ENCODE measurements around the gene LHX3.

LHX3 gene

GRCh38 chr9:136156209-136157120, 48.5 kb downstream of the LHX3 start:
- no peak overlapping the region for H2BK12ac ChIP-seq (ENCODE audit: low read length)
- H3K27me3 ChIP-seq (ENCODE audit: insufficient read depth, low read length), result no peaks in the 10 kb centered on the region
- H3K4me3 ChIP-seq (ENCODE audit: low read depth, low read length), result no peak overlapping the region
- H3K18ac ChIP-seq (ENCODE audit: low read length), result no peak overlapping the region
- H2BK120ac ChIP-seq (ENCODE audit: insufficient read depth, low read length, poor library complexity), result no peak overlapping the region
- H3K14ac ChIP-seq (ENCODE audit: low read length), result no peak overlapping the region
- H4K91ac ChIP-seq (ENCODE audit: low read depth, low read length), result no peak overlapping the region
- no peak overlapping the region for H4K8ac ChIP-seq (ENCODE audit: low read depth, low read length)
- no peak overlapping the region for H3K9ac ChIP-seq (ENCODE audit: low read length)
- H2AK5ac ChIP-seq (ENCODE audit: low read length), result no peak overlapping the region
- H3K79me1 ChIP-seq (ENCODE audit: low read length), result no peaks in the 10 kb centered on the region
- WGBS (ENCODE audit: extremely low coverage, insufficient coverage, insufficient read length), result no CpG with 5 or more reads among the region's 42 CpGs
- no peak overlapping the region for H3K27ac ChIP-seq (ENCODE audit: low read depth, low read length)
- H3K4me2 ChIP-seq (ENCODE audit: low read length), result no peak overlapping the region
- H2BK5ac ChIP-seq (ENCODE audit: low read depth, low read length, poor library complexity), result no peak overlapping the region
- no peaks in the 10 kb centered on the region for H3K4me1 ChIP-seq (ENCODE audit: control insufficient read depth in 1 of 2, insufficient read depth in 2 of 2, low read length in 2 of 2)
- no peaks in the 10 kb centered on the region for H3K79me2 ChIP-seq (ENCODE audit: control insufficient read depth, insufficient read depth, low read length, poor library complexity)
- peaks cover 2% of the 10 kb centered on the region for H3K9me3 ChIP-seq (ENCODE audit: insufficient read depth, low read depth, low read length)
- no peak overlapping the region for H2AFZ ChIP-seq (ENCODE audit: insufficient read depth, low read length, poor library complexity)
- no peak overlapping the region for H3K23ac ChIP-seq (ENCODE audit: low read length)
- H3K4ac ChIP-seq (ENCODE audit: low read depth, low read length), result no peak overlapping the region
- DNase-seq, result no peak
- no peak overlapping the region for H4K12ac ChIP-seq (ENCODE audit: low read depth, low read length)
- H3K36me3 ChIP-seq (ENCODE audit: control insufficient read depth in 1 of 2, insufficient read depth in 2 of 2, low read length in 2 of 2), result no peaks in the 10 kb centered on the region

DNA sequence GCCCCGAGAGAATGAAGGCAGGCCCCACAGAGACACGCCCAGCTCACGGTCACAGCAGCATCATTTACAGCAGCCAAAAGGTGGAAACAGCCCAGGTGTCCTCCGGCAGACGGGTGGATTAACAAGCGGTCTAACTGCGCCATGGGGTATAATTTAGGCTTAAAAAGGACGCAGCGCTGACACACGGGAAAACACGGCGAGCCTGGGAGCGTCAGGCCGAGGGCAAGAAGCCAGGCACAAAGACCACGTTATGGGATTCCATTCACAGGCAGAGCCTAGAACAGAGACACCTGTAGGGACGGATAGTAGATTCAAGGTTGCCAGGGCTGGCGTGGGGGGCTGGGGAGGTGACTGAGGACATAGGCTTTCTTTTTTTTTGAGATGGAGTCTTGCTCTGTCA, 49.4 kb downstream of the LHX3 start:
- no peak overlapping the region for H3K4me2 ChIP-seq (ENCODE audit: low read length)
- no peak overlapping the region for H3K23ac ChIP-seq (ENCODE audit: low read length)
- H3K4me1 ChIP-seq (ENCODE audit: control insufficient read depth in 1 of 2, insufficient read depth in 2 of 2, low read length in 2 of 2), result no peaks in the 10 kb centered on the region
- no peak overlapping the region for H3K9ac ChIP-seq (ENCODE audit: low read length)
- H3K4me3 ChIP-seq (ENCODE audit: low read depth, low read length), result no peak overlapping the region
- H4K8ac ChIP-seq (ENCODE audit: low read depth, low read length), result no peak overlapping the region
- H4K12ac ChIP-seq (ENCODE audit: low read depth, low read length), result no peak overlapping the region
- H2AK5ac ChIP-seq (ENCODE audit: low read length), result no peak overlapping the region
- no peaks in the 10 kb centered on the region for H3K9me3 ChIP-seq (ENCODE audit: insufficient read depth, low read depth, low read length)
- H3K79me1 ChIP-seq (ENCODE audit: low read length), result no peaks in the 10 kb centered on the region
- H3K79me2 ChIP-seq (ENCODE audit: control insufficient read depth, insufficient read depth, low read length, poor library complexity), result no peaks in the 10 kb centered on the region
- H3K14ac ChIP-seq (ENCODE audit: low read length), result no peak overlapping the region
- H3K27ac ChIP-seq (ENCODE audit: low read depth, low read length), result no peak overlapping the region
- WGBS (ENCODE audit: extremely low coverage, insufficient coverage, insufficient read length), result no CpG with 5 or more reads among the region's 17 CpGs
- H3K27me3 ChIP-seq (ENCODE audit: insufficient read depth, low read length), result no peaks in the 10 kb centered on the region
- H2BK12ac ChIP-seq (ENCODE audit: low read length), result no peak overlapping the region
- no peak for DNase-seq
- H2AFZ ChIP-seq (ENCODE audit: insufficient read depth, low read length, poor library complexity), result no peak overlapping the region
- no peaks in the 10 kb centered on the region for H3K36me3 ChIP-seq (ENCODE audit: control insufficient read depth in 1 of 2, insufficient read depth in 2 of 2, low read length in 2 of 2)
- H3K4ac ChIP-seq (ENCODE audit: low read depth, low read length), result no peak overlapping the region
- H2BK120ac ChIP-seq (ENCODE audit: insufficient read depth, low read length, poor library complexity), result no peak overlapping the region
- no peak overlapping the region for H3K18ac ChIP-seq (ENCODE audit: low read length)
- no peak overlapping the region for H2BK5ac ChIP-seq (ENCODE audit: low read depth, low read length, poor library complexity)
- no peak overlapping the region for H4K91ac ChIP-seq (ENCODE audit: low read depth, low read length)

GRCh38 chr9:136154943-136155342, 50.0 kb downstream of the LHX3 start:
- Histone ChIP-seq H3K27me3 (ENCODE audit: insufficient read depth, low read length) (no peaks in the 10 kb centered on the region), H3K18ac (ENCODE audit: low read length) (no peak overlapping the region), H2BK12ac (ENCODE audit: low read length) (no peak overlapping the region), H2AK5ac (ENCODE audit: low read length) (no peak overlapping the region), H3K4ac (ENCODE audit: low read depth, low read length) (no peak overlapping the region), H3K27ac (ENCODE audit: low read depth, low read length) (no peak overlapping the region), H3K9ac (ENCODE audit: low read length) (no peak overlapping the region), H3K36me3 (ENCODE audit: control insufficient read depth in 1 of 2, insufficient read depth in 2 of 2, low read length in 2 of 2) (no peaks in the 10 kb centered on the region), H3K23ac (ENCODE audit: low read length) (no peak overlapping the region), H4K8ac (ENCODE audit: low read depth, low read length) (no peak overlapping the region), H2BK5ac (ENCODE audit: low read depth, low read length, poor library complexity) (no peak overlapping the region), H3K4me2 (ENCODE audit: low read length) (no peak overlapping the region), H2BK120ac (ENCODE audit: insufficient read depth, low read length, poor library complexity) (no peak overlapping the region), H4K91ac (ENCODE audit: low read depth, low read length) (no peak overlapping the region), H2AFZ (ENCODE audit: insufficient read depth, low read length, poor library complexity) (no peak overlapping the region), H3K4me3 (ENCODE audit: low read depth, low read length) (no peak overlapping the region), H3K9me3 (ENCODE audit: insufficient read depth, low read depth, low read length) (no peaks in the 10 kb centered on the region), H3K4me1 (ENCODE audit: control insufficient read depth in 1 of 2, insufficient read depth in 2 of 2, low read length in 2 of 2) (no peaks in the 10 kb centered on the region), H4K12ac (ENCODE audit: low read depth, low read length) (no peak overlapping the region), H3K79me1 (ENCODE audit: low read length) (no peaks in the 10 kb centered on the region), H3K14ac (ENCODE audit: low read length) (no peak overlapping the region), H3K79me2 (ENCODE audit: control insufficient read depth, insufficient read depth, low read length, poor library complexity) (no peaks in the 10 kb centered on the region)
- no peak for DNase-seq
- no CpG with 5 or more reads among the region's 14 CpGs for WGBS (ENCODE audit: extremely low coverage, insufficient coverage, insufficient read length)

DNA sequence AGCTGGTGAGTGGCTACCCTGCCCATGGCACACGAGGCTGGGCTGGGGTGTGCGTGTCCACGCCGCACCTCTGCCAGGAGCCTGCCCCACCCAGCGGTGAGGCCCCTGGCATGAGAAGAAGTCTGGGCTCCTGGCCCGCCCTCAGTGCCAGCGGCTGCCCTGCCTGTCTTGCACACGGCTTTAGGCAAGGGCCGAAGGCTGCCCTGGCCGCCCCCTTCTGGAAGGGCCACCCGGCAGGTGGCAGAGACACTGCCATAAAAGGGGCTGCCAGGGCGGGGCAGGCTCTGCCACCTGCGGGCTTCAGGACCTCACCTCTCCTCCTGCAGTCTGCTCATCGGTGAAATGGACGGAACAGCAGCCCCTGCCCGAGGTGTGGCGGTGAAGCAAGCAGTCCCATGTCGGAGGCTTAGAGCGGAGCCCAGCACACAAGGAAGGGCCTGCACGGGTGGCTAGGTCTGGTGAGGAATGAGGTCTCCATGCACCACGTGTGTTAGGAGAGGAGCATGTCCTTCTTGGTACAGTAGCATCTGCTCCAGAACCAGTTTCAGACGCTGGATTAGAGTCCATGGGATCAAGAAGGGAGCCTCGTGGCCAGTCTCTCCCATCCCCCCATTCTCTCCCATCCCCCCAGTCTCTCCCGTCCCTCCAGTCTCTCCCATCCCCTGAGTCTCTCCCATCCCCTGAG, 51.4 kb downstream of the LHX3 start:
- H2AFZ ChIP-seq (ENCODE audit: insufficient read depth, low read length, poor library complexity), result no peak overlapping the region
- no peak overlapping the region for H3K14ac ChIP-seq (ENCODE audit: low read length)
- H3K18ac ChIP-seq (ENCODE audit: low read length), result no peak overlapping the region
- no peak for DNase-seq
- H3K79me1 ChIP-seq (ENCODE audit: low read length), result no peaks in the 10 kb centered on the region
- no peak overlapping the region for H3K4ac ChIP-seq (ENCODE audit: low read depth, low read length)
- no peak overlapping the region for H4K12ac ChIP-seq (ENCODE audit: low read depth, low read length)
- no peaks in the 10 kb centered on the region for H3K27me3 ChIP-seq (ENCODE audit: insufficient read depth, low read length)
- H2BK12ac ChIP-seq (ENCODE audit: low read length), result no peak overlapping the region
- WGBS (ENCODE audit: extremely low coverage, insufficient coverage, insufficient read length), result no CpG with 5 or more reads among the region's 24 CpGs
- no peaks in the 10 kb centered on the region for H3K36me3 ChIP-seq (ENCODE audit: control insufficient read depth in 1 of 2, insufficient read depth in 2 of 2, low read length in 2 of 2)
- H3K23ac ChIP-seq (ENCODE audit: low read length), result no peak overlapping the region
- H2AK5ac ChIP-seq (ENCODE audit: low read length), result no peak overlapping the region
- no peaks in the 10 kb centered on the region for H3K9me3 ChIP-seq (ENCODE audit: insufficient read depth, low read depth, low read length)
- no peak overlapping the region for H4K8ac ChIP-seq (ENCODE audit: low read depth, low read length)
- no peak overlapping the region for H2BK5ac ChIP-seq (ENCODE audit: low read depth, low read length, poor library complexity)
- H3K27ac ChIP-seq (ENCODE audit: low read depth, low read length), result no peak overlapping the region
- no peaks in the 10 kb centered on the region for H3K79me2 ChIP-seq (ENCODE audit: control insufficient read depth, insufficient read depth, low read length, poor library complexity)
- H3K4me1 ChIP-seq (ENCODE audit: control insufficient read depth in 1 of 2, insufficient read depth in 2 of 2, low read length in 2 of 2), result no peaks in the 10 kb centered on the region
- H3K4me2 ChIP-seq (ENCODE audit: low read length), result no peak overlapping the region
- H3K9ac ChIP-seq (ENCODE audit: low read length), result no peak overlapping the region
- no peak overlapping the region for H4K91ac ChIP-seq (ENCODE audit: low read depth, low read length)
- no peak overlapping the region for H2BK120ac ChIP-seq (ENCODE audit: insufficient read depth, low read length, poor library complexity)
- H3K4me3 ChIP-seq (ENCODE audit: low read depth, low read length), result no peak overlapping the region
